Measurements from ENCODE around the gene HNF4A.

The HNF4A gene

DNA sequence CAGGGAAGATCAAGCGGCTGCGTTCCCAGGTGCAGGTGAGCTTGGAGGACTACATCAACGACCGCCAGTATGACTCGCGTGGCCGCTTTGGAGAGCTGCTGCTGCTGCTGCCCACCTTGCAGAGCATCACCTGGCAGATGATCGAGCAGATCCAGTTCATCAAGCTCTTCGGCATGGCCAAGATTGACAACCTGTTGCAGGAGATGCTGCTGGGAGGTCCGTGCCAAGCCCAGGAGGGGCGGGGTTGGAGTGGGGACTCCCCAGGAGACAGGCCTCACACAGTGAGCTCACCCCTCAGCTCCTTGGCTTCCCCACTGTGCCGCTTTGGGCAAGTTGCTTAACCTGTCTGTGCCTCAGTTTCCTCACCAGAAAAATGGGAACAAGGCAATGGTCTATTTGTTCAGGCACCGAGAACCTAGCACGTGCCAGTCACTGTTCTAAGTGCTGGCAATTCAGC is 68.6 kb downstream of the HNF4A start:
- DNase-seq (ENCODE audit: low read depth, low spot score) = no peak

- DNase-seq (ENCODE audit: low read depth, low spot score) = no peak
Measured at GRCh38 chr20:44425923-44426322, 70.4 kb downstream of the HNF4A start.

DNA sequence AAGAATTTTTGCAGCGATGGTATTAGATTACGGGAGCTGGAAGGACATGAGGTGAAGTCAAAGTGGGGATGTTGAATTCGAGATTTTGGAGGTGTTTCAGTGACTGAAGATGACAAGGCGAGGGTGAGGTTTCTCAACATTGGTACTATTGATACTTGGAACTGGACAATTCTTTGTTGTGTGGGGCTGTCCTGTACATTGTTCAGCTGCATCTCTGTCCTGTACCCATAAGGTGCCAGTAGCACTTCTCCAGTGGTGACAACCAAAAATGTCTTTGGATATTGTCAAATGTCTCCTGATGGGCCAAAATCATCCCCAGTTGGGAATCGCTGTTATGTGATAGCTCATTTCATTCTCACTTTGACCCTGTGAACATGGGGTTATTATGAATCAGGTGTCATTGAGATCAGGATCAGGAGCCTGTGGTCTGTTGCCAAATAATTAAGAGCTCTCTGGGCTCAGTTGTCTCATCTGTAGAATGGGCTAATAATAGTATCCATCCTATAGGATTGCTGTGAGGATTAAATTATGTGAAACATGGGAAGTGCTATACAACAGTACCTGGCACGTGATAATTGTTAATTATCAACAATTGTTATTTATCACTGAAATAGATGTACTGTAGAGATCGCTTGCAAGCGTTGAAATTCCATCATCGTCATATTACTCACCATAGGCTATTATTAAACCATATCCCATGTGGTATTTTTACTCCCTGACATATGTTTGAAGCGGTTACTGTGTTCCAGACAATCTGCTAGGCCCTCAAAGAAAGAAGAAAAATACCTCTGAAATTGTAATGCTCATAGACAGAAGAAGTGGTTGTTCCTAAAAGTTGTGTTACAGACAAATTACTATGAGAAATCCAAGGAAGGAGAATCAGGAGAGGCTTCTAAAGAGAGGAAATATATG is 71.6 kb downstream of the HNF4A start:
- no peak for DNase-seq (ENCODE audit: low read depth, low spot score)

DNA sequence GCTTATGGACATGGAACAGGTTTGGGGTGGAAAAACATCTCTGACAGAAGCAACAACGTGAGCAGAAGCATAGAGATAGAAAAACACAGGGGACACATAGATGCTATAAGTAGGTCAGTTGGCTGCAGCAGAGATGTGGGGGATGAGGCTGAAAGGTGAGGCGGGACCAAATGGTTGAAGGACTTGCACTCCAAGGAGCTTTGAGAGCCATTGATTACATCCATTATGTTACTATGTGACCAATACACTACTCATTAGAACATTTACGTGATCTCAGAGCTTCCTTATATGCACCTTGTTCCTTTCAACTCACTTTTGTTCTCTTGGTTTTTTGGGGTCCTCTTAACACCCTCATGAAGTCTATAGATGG is 72.3 kb downstream of the HNF4A start:
- DNase-seq (ENCODE audit: low read depth, low spot score) = no peak

DNA sequence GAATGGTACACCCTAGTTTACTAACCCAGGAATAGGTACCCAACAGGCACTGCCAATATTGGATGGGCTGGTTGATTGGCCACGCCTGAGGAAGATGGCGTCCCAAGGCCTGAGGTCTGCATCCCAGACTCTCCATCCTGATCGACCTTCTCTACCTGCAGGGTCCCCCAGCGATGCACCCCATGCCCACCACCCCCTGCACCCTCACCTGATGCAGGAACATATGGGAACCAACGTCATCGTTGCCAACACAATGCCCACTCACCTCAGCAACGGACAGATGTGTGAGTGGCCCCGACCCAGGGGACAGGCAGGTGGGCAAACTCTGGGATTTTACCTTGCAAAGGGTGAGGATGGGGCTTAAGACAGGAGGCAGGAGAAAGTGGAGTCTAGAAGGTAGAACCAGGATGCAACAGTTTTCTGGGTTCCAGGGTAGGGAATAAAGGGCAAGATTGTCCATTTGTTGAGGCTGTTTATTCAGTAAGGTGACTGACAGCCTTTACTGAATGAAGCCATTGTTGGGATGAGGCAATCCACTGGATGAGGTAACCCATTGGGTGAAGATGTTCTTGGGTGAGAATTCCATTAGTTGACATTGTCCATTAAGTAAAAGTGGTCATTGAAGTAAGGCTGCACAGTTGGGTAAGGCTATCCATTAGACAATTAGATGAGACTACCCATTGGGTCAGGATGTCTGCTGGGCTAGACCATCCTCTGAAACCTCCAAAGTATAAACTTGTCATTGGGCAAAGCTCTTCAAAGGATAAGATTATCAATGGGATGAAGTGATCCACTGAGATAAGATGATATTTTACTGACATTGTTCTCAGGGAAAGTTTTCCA is 72.9 kb downstream of the HNF4A start:
- DNase-seq (ENCODE audit: low read depth, low spot score) = no peak

GRCh38 chr20:44429017-44429339 is 73.5 kb downstream of the HNF4A start:
- no peak for DNase-seq (ENCODE audit: low read depth, low spot score)

- DNase-seq (ENCODE audit: low read depth, low spot score) = no peak
Measured at GRCh38 chr20:44429419-44430269, 74.1 kb downstream of the HNF4A start.

DNA sequence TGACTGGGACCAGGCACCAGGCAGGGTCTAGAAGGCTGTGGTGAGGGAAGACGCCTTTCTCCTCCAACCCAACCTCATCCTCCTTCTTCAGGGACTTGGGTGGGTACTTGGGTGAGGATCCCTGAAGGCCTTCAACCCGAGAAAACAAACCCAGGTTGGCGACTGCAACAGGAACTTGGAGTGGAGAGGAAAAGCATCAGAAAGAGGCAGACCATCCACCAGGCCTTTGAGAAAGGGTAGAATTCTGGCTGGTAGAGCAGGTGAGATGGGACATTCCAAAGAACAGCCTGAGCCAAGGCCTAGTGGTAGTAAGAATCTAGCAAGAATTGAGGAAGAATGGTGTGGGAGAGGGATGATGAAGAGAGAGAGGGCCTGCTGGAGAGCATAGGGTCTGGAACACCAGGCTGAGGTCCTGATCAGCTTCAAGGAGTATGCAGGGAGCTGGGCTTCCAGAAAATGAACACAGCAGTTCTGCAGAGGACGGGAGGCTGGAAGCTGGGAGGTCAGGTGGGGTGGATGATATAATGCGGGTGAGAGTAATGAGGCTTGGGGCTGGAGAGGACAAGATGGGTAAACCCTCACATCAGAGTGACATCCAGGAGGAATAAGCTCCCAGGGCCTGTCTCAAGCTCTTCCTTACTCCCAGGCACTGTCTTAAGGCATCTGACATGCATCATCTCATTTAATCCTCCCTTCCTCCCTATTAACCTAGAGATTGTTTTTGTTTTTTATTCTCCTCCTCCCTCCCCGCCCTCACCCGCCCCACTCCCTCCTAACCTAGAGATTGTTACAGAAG is 75.0 kb downstream of the HNF4A start:
- DNase-seq (ENCODE audit: low read depth, low spot score) = no peak

GRCh38 chr20:44431118-44431501 is 75.6 kb downstream of the HNF4A start:
- DNase-seq (ENCODE audit: low read depth, low spot score) = no peak

DNA sequence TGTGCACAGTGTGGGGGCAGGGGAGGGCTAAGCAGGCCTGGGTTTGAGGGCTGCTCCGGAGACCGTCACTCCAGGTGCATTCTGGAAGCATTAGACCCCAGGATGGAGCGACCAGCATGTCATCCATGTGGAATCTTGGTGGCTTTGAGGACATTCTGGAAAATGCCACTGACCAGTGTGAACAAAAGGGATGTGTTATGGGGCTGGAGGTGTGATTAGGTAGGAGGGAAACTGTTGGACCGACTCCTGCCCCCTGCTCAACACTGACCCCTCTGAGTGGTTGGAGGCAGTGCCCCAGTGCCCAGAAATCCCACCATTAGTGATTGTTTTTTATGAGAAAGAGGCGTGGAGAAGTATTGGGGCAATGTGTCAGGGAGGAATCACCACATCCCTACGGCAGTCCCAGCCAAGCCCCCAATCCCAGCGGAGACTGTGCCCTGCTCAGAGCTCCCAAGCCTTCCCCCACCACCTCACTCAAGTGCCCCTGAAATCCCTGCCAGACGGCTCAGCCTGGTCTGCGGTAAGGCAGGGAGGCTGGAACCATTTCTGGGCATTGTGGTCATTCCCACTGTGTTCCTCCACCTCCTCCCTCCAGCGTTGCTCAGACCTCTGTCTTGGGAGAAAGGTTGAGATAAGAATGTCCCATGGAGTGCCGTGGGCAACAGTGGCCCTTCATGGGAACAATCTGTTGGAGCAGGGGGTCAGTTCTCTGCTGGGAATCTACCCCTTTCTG is 76.2 kb downstream of the HNF4A start:
- DNase-seq (ENCODE audit: low read depth, low spot score) = no peak

- no peak for DNase-seq (ENCODE audit: low read depth, low spot score)
Measured at GRCh38 chr20:44432618-44433577, 77.4 kb downstream of the HNF4A start.

- DNase-seq (ENCODE audit: low read depth, low spot score) = no peak
Measured at GRCh38 chr20:44433751-44434538, 78.4 kb downstream of the HNF4A start.

- DNase-seq (ENCODE audit: low read depth, low spot score) = no peak
Measured at GRCh38 chr20:44435630-44436335, 80.3 kb downstream of the HNF4A start.

- no peak for DNase-seq (ENCODE audit: low read depth, low spot score)
Measured at GRCh38 chr20:44436393-44436792, 80.9 kb downstream of the HNF4A start.

DNA sequence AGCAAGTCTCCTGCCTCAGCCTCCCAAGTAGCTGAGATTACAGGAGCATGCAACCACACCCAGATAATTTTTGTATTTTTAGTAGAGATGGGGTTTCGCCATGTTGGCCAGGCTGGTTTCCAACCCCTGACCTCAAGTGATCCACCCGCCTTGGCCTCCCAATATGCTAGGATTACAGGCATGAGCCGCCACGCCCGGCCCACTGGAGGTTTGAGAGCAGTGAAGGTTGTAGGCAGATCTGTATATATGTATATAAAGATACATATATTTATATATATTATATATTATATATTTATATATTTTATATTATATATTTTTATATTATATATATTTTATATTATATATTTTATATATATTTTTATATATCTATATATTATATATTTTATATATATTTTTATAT is 82.0 kb downstream of the HNF4A start:
- no peak for DNase-seq (ENCODE audit: low read depth, low spot score)

DNA sequence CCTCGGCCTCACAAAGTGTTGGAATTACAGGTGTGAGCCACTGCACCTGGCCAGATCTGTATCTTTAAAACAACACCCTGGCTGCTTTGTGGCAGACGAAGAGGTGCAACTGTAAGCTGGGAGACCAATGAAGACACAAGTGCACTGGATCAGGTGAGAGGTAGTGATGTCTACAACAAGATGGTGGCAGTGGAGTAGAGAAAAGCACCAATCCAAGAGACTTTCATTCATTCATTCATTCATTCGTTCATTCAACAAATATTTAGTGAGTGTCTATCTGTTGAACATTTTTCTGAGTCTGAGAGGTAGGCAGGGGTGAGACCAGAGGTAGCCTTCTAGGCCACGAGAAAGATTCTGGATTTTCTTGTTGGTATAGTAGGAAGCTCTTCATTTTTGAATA is 83.3 kb downstream of the HNF4A start:
- DNase-seq (ENCODE audit: low read depth, low spot score) = no peak

DNA sequence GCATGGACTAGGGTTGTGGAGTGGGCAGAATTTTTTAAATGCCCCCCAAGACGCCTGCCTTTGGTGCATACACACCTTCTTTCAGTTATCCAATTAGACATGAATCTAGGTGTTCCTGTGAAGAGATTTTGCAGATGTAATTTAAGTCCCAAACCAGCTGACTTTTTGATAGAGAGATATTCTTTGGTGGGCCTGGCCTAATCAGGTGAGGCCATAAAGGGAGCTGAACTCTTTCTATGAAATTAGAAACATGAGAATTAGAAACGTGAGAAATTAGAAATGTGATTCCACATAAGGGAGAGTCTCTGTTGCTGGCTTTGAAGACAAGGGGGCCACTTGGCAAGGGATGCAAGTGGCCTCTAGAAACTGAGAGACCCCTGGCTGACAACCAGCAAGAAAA is 83.8 kb downstream of the HNF4A start:
- DNase-seq (ENCODE audit: low read depth, low spot score) = no peak
